ENCODE results near the gene CERS4.
"Not testable (repeated sequence)": the region's sequence is repeated elsewhere in the genome, so short reads cannot be mapped to it uniquely, and the experiment has no call there.

Gene CERS4

GRCh38 chr19:8269724-8270123 is 60.6 kb downstream of the CERS4 start:
- no peak for FAIRE-seq

GRCh38 chr19:8276508-8276907 is 67.3 kb downstream of the CERS4 start:
- FAIRE-seq: peak; percentile 56

- not testable (repeated sequence) for FAIRE-seq
Measured at GRCh38 chr19:8291337-8291736, 82.2 kb downstream of the CERS4 start.

- no peak for FAIRE-seq
Measured at GRCh38 chr19:8302357-8302691, 93.2 kb downstream of the CERS4 start.

- FAIRE-seq: no peak
Measured at GRCh38 chr19:8302734-8303133, 93.6 kb downstream of the CERS4 start.

- FAIRE-seq: no peak
Measured at GRCh38 chr19:8304841-8305621, 95.9 kb downstream of the CERS4 start.

- no peak for FAIRE-seq
Measured at GRCh38 chr19:8305798-8306197, 96.6 kb downstream of the CERS4 start.

GRCh38 chr19:8306235-8307054 is 97.3 kb downstream of the CERS4 start:
- FAIRE-seq: no peak

- FAIRE-seq: no peak
Measured at GRCh38 chr19:8307400-8307964, 98.3 kb downstream of the CERS4 start.

GRCh38 chr19:8307965-8308866 is 99.0 kb downstream of the CERS4 start, which contains the start of gene CD320:
CD320 (minus strand) TSS chr19:8308358; CDS start chr19:8308290, 68 bp downstream.
- peak; percentile 91 for FAIRE-seq

GRCh38 chr19:8308891-8309291 is 99.7 kb downstream of the CERS4 start:
- no peak for FAIRE-seq

GRCh38 chr19:8310342-8311055 is 101.3 kb downstream of the CERS4 start:
- FAIRE-seq: no peak

GRCh38 chr19:8311461-8312260 is 102.5 kb downstream of the CERS4 start:
- FAIRE-seq: no peak
